ENCODE measurements around the gene WNT4.

GRCh38 chr1:22154626-22155025 is 11.7 kb upstream of the WNT4 start:
- no peak for TF ChIP-seq CTCF (IDR thresholded peaks at IDR 0.05)
- TF ChIP-seq POLR2AphosphoS5 (IDR thresholded peaks at IDR 0.05) = no peak
- TF ChIP-seq EP300 (IDR thresholded peaks at IDR 0.05) = no peak

Measured in gastroesophageal sphincter (tissue), 3 donors.